GM20000 (cell line): ENCODE measurements around the gene VCAN.

ENCODE experiments used
- DNase-seq: peaks from one replicate; pipeline ENCODE4 v3.0.0; 2012; ENCODE audit warnings: low spot score
- TF ChIP-seq, protein P1 (sequence below): IDR thresholded peaks from 2 replicates; pipeline ENCODE4 v1.5.1; 2012; ENCODE audit warnings: mild to moderate bottlenecking, control low read depth; ENCODE audit errors: extremely low read depth, missing control alignments

The VCAN gene

DNA sequence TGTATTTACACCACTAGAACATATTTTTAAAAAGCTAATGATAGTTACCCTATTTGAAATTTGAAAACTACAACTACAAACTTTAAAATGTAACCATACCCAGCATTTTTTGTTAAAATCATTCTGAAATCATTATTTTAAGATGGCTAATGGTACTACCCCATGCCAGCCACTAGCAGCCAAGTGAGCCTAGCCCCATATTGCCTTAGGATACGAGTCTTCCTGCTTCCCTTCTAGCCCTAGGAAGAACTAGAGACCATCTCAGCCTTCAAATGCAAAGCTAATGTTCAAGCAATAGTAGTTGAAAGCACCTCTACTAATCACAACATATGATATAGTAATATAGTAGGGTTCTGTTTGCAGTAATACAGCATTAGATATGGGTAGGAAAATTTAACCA is 24.0 kb upstream of the VCAN start:
- TF ChIP-seq, protein P1, sequence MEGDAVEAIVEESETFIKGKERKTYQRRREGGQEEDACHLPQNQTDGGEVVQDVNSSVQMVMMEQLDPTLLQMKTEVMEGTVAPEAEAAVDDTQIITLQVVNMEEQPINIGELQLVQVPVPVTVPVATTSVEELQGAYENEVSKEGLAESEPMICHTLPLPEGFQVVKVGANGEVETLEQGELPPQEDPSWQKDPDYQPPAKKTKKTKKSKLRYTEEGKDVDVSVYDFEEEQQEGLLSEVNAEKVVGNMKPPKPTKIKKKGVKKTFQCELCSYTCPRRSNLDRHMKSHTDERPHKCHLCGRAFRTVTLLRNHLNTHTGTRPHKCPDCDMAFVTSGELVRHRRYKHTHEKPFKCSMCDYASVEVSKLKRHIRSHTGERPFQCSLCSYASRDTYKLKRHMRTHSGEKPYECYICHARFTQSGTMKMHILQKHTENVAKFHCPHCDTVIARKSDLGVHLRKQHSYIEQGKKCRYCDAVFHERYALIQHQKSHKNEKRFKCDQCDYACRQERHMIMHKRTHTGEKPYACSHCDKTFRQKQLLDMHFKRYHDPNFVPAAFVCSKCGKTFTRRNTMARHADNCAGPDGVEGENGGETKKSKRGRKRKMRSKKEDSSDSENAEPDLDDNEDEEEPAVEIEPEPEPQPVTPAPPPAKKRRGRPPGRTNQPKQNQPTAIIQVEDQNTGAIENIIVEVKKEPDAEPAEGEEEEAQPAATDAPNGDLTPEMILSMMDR = no peak
- no peak for DNase-seq

DNA sequence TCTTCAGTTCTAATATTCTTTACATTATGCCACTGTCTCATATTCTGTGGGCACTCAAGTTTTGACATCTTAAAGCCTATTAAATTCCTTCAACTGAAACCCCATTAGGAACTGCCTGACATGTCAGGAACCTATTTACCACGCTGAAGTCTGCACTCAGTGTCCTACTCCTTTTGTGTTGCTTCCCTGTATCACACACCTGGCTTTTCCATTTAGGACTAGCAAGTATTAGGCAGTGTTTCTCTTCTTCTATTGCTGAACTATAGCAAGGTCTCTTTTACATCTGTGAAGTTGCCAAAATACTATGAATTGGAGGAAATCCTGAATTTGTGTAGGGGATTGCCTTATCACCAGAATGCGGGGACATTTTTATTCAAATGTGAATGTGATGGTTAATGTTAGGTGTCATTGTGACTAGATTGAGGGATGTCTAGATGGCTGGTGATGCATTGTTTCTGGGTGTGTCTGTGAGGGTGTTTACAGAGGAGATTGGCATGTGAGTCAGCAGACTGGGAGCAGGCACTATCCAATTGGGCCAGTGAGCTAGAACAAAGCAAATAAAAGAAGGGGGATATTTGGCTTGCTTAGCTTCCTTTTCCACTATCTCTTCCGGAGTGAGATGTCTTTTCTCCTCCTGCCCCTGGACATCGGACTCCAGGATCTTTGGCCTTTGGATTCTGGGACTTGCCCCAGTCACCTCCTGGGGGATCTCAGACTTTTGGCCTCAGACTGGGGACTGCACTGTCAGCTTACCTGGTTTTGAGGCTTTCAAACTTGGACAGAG is 21.2 kb upstream of the VCAN start:
- TF ChIP-seq, protein P1 = no peak
- DNase-seq = no peak

DNA sequence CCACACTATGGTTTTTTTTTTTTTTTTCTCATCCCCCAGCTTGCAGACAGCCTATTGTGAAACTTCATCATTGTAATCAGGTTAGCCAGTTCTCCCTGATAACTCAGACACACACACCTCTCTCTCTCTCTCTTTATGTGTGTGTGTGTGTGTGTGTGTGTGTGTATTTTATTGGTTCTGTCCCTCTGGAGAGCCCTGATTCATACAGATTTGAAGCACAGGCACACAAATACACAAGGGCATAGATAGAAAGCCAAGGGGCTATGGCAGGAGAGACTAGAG is 20.6 kb upstream of the VCAN start:
- TF ChIP-seq, protein P1 = no peak
- no peak for DNase-seq

DNA sequence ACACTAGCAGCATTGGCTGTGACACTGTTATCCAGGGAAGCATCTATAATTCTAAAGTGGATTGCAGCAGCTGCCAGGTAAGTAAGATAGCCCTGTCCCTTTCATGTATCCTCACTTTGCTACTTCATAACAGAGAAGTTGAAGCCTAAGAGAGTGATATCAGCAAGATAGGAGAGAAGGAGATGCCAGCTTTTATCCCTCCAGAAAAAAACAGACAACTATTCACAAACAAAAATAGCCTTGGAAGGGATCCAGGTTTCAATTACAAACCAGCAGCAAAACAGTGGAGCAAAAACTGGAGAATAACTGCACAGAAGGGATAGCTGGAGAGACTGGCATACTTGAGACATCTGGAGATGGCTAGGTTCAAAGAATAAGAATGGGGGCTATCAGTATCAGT is 19.6 kb upstream of the VCAN start:
- TF ChIP-seq, protein P1 = no peak
- no peak for DNase-seq

DNA sequence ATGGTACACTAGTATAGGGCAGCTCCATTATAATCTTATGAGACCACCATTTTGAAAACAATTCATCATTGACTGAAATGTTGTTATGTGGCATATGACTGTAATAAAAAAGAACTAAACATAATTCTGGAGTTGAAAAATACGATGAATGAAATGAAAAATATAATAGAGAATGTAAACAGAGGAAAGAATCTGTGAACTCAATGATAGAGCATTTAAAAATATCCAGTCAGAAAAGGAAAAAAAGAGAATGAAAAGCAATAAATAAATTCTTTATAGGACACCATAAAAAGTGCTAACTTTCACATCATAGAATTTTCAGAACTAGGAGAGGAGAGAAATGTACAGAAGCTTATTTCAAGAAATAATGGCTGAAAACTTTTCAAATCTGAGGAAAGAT is 17.6 kb upstream of the VCAN start:
- no peak for DNase-seq
- TF ChIP-seq, protein P1 = no peak

DNA sequence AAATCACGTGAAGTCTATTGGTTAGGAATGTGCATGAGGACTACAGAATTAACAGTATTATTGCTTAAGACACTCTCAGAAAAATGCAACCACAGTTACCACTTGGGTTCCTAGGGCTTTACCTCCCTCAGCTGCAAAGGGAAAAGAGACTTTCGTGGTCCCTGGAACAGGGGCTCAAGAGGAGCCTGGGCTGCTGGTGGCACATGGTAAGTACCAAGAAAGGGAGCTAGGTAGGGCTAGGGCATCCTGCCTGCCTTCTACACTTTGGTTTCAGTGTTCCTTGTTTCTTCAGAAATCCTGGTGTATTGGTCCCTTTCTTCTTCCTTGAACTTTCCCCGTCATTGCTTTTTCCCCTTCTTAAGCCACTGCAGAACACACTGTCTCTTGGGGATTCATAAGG is 7.3 kb upstream of the VCAN start:
- TF ChIP-seq, protein P1 = no peak
- DNase-seq = no peak

DNA sequence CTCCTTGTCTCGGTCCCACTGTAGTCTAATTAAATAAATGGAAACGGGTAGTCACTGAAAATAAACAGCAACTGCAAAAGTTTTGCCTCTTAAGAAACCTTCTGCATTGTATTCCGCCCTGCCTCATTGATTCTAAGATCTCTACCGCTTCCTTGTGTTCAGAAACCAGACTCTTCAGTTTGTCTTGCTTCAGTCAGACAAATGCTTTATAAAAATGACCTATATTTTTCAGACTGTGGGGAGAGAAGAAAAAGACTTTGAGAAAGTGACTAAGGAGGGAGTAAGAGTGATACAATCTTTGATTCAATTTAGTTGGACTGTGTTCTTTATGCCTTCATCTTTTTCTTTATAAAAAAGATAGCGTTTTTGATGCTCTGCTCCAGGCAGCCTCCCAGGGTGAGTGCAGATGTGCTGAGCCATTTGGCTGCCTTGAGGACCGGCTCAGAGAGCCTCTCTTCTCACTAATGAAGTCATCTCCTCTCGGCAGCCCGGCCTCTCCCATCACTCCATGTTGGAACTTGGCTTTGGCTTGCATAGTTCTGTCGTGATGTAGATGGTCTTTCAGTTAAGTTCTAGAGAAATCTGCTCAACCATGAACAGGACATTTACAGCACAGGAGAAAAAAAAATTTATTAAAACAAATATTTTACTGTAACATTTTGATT is 4.0 kb upstream of the VCAN start:
- no peak for DNase-seq
- TF ChIP-seq, protein P1 = no peak
